Stimulated activated CD8-positive, alpha-beta memory T cell treated with anti-CD3 and anti-CD28 coated beads, Interleukin-15, amount 100 ng/mL, for 48 hours (primary cell): ENCODE results near the gene MCC.

Source experiments
- DNase-seq, 2 donors: peaks; one replicate each; pipeline ENCODE4 v3.0.0-alpha.2; 2020; ENCODE audit warnings: low read depth in 2 of 2

MCC gene

GRCh38 chr5:113249206-113249605 lies 239.0 kb downstream of the MCC start:
- DNase-seq, result no peak

GRCh38 chr5:113246361-113246870 lies 241.8 kb downstream of the MCC start:
- DNase-seq, result no peak

- no peak for DNase-seq
Observed at GRCh38 chr5:113245427-113246225, 242.6 kb downstream of the MCC start.

GRCh38 chr5:113244966-113245365 lies 243.3 kb downstream of the MCC start:
- no peak for DNase-seq

GRCh38 chr5:113243349-113243664 lies 244.9 kb downstream of the MCC start:
- no peak for DNase-seq

- DNase-seq, result no peak
Observed at GRCh38 chr5:113242481-113243348, 245.5 kb downstream of the MCC start.

GRCh38 chr5:113240951-113241726 lies 247.1 kb downstream of the MCC start:
- no peak for DNase-seq

- DNase-seq, result no peak
Observed at GRCh38 chr5:113240032-113240431, 248.2 kb downstream of the MCC start.

- DNase-seq, result no peak
Observed at GRCh38 chr5:113237893-113238292, 250.4 kb downstream of the MCC start.

- no peak for DNase-seq
Observed at GRCh38 chr5:113236536-113237288, 251.5 kb downstream of the MCC start.

- no peak for DNase-seq
Observed at GRCh38 chr5:113235884-113236283, 252.4 kb downstream of the MCC start.

GRCh38 chr5:113234546-113234945 lies 253.7 kb downstream of the MCC start:
- DNase-seq, result no peak

GRCh38 chr5:113233606-113234005 lies 254.6 kb downstream of the MCC start:
- no peak for DNase-seq

GRCh38 chr5:113232667-113233066 lies 255.6 kb downstream of the MCC start:
- no peak for DNase-seq

GRCh38 chr5:113232221-113232620 lies 256.0 kb downstream of the MCC start:
- no peak for DNase-seq

- DNase-seq, result no peak
Observed at GRCh38 chr5:113231653-113232000, 256.6 kb downstream of the MCC start.

GRCh38 chr5:113230711-113231652 lies 257.3 kb downstream of the MCC start:
- no peak for DNase-seq

GRCh38 chr5:113227798-113228197 lies 260.5 kb downstream of the MCC start:
- DNase-seq, result no peak

GRCh38 chr5:113226116-113226736 lies 262.0 kb downstream of the MCC start:
- no peak for DNase-seq

GRCh38 chr5:113225259-113225658 lies 263.0 kb downstream of the MCC start:
- no peak for DNase-seq
